Measurements from ENCODE around the gene MYCN.

- TF ChIP-seq CTCF (IDR thresholded peaks at IDR 0.05): no peak
- no peak for TF ChIP-seq POLR2A (IDR thresholded peaks at IDR 0.05)
These were observed 48.0 kb upstream of the MYCN start for GRCh38 chr2:15892151-15892880.

Data from esophagus squamous epithelium (tissue), 4 donors.